Neuronal stem cell (in vitro differentiated cells): ENCODE results near the gene GRIN2B.

Experiments
- DNase-seq: peaks from one replicate; pipeline ENCODE4 v3.0.0-alpha.2; 2013; ENCODE audit warnings: low spot score
- H2AFZ ChIP-seq: one replicate; pipeline ENCODE4 v1.6.1; 2013; ENCODE audit warnings: mild to moderate bottlenecking, low read length, inconsistent platforms
- H2AK5ac ChIP-seq: 2 replicates; pipeline ENCODE4 v1.6.1; 2013; ENCODE audit warnings: low read depth, mild to moderate bottlenecking, inconsistent platforms, low read length, moderate library complexity, mixed read lengths
- H2BK120ac ChIP-seq: 2 replicates; pipeline ENCODE4 v1.6.1; 2013; ENCODE audit warnings: low read depth, mild to moderate bottlenecking, inconsistent platforms, low read length, moderate library complexity, mixed read lengths
- H2BK12ac ChIP-seq: one replicate; pipeline ENCODE4 v1.6.1; 2013; ENCODE audit warnings: low read length, inconsistent platforms
- H2BK15ac ChIP-seq: 2 replicates; pipeline ENCODE4 v1.6.1; 2013; ENCODE audit warnings: mild to moderate bottlenecking, low read length, inconsistent platforms, mixed read lengths
- H2BK5ac ChIP-seq: one replicate; pipeline ENCODE4 v1.6.1; 2013; ENCODE audit warnings: inconsistent platforms, mild to moderate bottlenecking, low read length, moderate library complexity
- H3K14ac ChIP-seq: one replicate; pipeline ENCODE4 v1.6.1; 2013; ENCODE audit warnings: low read length, inconsistent platforms
- H3K18ac ChIP-seq: 2 replicates; pipeline ENCODE4 v1.6.1; 2013; ENCODE audit warnings: low read length, inconsistent platforms
- H3K23ac ChIP-seq: 2 replicates; pipeline ENCODE4 v1.6.1; 2013; ENCODE audit warnings: low read depth, mild to moderate bottlenecking, mixed read lengths, low read length, inconsistent platforms; ENCODE audit not compliant: poor library complexity
- H3K27ac ChIP-seq: replicated peaks from 3 replicates; pipeline ENCODE4 v1.5.1; 2013; ENCODE audit warnings: low read length, inconsistent platforms
- H3K27me3 ChIP-seq, 3 experiments: 2 replicates each; pipeline ENCODE4 v1.6.1; 2013; ENCODE audit warnings: low read length in 3 of 3, mild to moderate bottlenecking in 2 of 3, inconsistent platforms in 1 of 3, low read depth in 1 of 3, mixed read lengths in 1 of 3, moderate library complexity in 1 of 3; ENCODE audit not compliant: control insufficient read depth in 3 of 3, insufficient read depth in 3 of 3
- H3K36me3 ChIP-seq, 2 donors: replicated peaks in 1 of 2; 2 replicates each; pipeline ENCODE4 v1.6.1; 2013; ENCODE audit warnings: low read length in 2 of 2; ENCODE audit not compliant: control insufficient read depth in 2 of 2, insufficient read depth in 2 of 2
- H3K4ac ChIP-seq: 2 replicates; pipeline ENCODE4 v1.6.1; 2013; ENCODE audit warnings: inconsistent platforms, mild to moderate bottlenecking, low read length, moderate library complexity
- H3K4me1 ChIP-seq, 2 donors: 1 replicate in 1 of 2; 2 replicates in 1 of 2; pipeline ENCODE4 v1.6.1; 2013; ENCODE audit warnings: low read length in 2 of 2, low read depth in 1 of 2; ENCODE audit not compliant: control insufficient read depth in 2 of 2, insufficient read depth in 1 of 2
- H3K4me2 ChIP-seq: one replicate; pipeline ENCODE4 v1.6.1; 2013; ENCODE audit warnings: mild to moderate bottlenecking, low read length, inconsistent platforms; ENCODE audit not compliant: insufficient read depth, poor library complexity, severe bottlenecking
- H3K4me3 ChIP-seq, 2 donors: 2 replicates each; pipeline ENCODE4 v1.5.1; 2013; ENCODE audit warnings: low read length in 2 of 2, mild to moderate bottlenecking in 2 of 2, inconsistent platforms in 1 of 2, moderate library complexity in 1 of 2
- H3K79me1 ChIP-seq: one replicate; pipeline ENCODE4 v1.6.1; 2013; ENCODE audit warnings: low read depth, mild to moderate bottlenecking, inconsistent platforms, low read length, moderate library complexity
- H3K9ac ChIP-seq: one replicate; pipeline ENCODE4 v1.6.1; 2013; ENCODE audit warnings: mild to moderate bottlenecking, low read depth, low read length, inconsistent platforms; ENCODE audit not compliant: poor library complexity
- H3K9me3 ChIP-seq, 2 donors: replicated peaks in 1 of 2; 2 replicates each; pipeline versions ENCODE3 to v1.6.1; 2013; ENCODE audit warnings: low read length in 2 of 2, mild to moderate bottlenecking in 2 of 2, inconsistent platforms in 1 of 2, low read depth in 1 of 2, mixed read lengths in 1 of 2, moderate library complexity in 1 of 2; ENCODE audit not compliant: control insufficient read depth in 2 of 2, insufficient read depth in 1 of 2
- H4K8ac ChIP-seq: one replicate; pipeline ENCODE4 v1.6.1; 2013; ENCODE audit warnings: low read depth, mild to moderate bottlenecking, inconsistent platforms, low read length, moderate library complexity
- H4K91ac ChIP-seq: one replicate; pipeline ENCODE4 v1.6.1; 2013; ENCODE audit warnings: low read length, low read depth, mild to moderate bottlenecking, inconsistent platforms; ENCODE audit not compliant: poor library complexity
- WGBS, 2 donors: extraction: QIAGEN DNeasy Blood & Tissue Kit; methylation state at CpG; one replicate each; pipeline ENCODE4 v1.1.7; 2013; ENCODE audit warnings: missing lambda C conversion rate in 2 of 2, mixed read lengths in 1 of 2; ENCODE audit not compliant: insufficient read length in 2 of 2, insufficient replicate concordance in 1 of 2; ENCODE audit errors: extremely low coverage in 2 of 2; 5-methylcytosine and 5-hydroxymethylcytosine counted together

GRIN2B gene

DNA sequence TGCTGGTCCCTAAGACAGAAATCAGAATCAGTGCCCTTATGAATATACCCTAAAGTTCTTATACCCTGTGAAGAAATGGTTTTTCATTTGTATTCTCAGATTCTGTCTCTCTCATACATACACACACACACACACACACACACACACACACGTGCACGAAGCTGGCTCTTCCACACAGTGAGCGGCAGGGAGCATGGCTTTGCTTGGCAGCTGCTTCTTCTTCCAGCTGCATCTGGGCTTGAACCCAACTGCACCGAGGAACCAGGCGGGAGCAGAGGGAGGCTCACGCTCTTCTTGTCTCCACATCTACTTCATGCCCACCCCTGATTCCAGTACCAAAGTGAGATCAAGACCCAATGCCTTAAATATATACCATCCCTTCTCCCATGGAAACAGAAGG, 19.4 kb downstream of the GRIN2B start:
- Histone ChIP-seq H3K79me1 (no peaks in the 10 kb centered on the region), H3K18ac (no peak overlapping the region), H4K8ac (no peak overlapping the region), H2BK15ac (no peak overlapping the region), H3K9me3 (no peaks in the 10 kb centered on the region), H3K27ac (no peak overlapping the region), H3K4ac (no peak overlapping the region), H3K14ac (no peak overlapping the region), H2BK5ac (no peak overlapping the region), H2AFZ (no peak overlapping the region), H2BK12ac (no peak overlapping the region), H3K9ac (no peak overlapping the region), H3K36me3 (peaks cover 0 to 20% of the 10 kb centered on the region in 2 donors), H3K4me3 (no peak overlapping the region), H3K4me2 (no peak overlapping the region), H3K4me1 (peaks cover 12 to 14% of the 10 kb centered on the region in 2 donors), H4K91ac (no peak overlapping the region), H3K23ac (no peak overlapping the region), H2AK5ac (no peak overlapping the region), H2BK120ac (no peak overlapping the region), H3K27me3 (no peaks in the 10 kb centered on the region)
- WGBS, 2 donors, result no CpG with 5 or more reads among the region's 6 CpGs
- no peak for DNase-seq

GRCh38 chr12:13959131-13959723, 22.2 kb downstream of the GRIN2B start:
- Histone ChIP-seq H3K9me3 (peaks cover 0 to 2% of the 10 kb centered on the region in 2 donors), H2AK5ac (no peak overlapping the region), H4K91ac (no peak overlapping the region), H2BK120ac (no peak overlapping the region), H3K4me3 (no peak overlapping the region), H3K4me1 (peaks cover 8 to 14% of the 10 kb centered on the region in 2 donors), H3K14ac (no peak overlapping the region), H2BK15ac (no peak overlapping the region), H4K8ac (no peak overlapping the region), H3K4me2 (no peak overlapping the region), H3K9ac (no peak overlapping the region), H3K27ac (no peak overlapping the region), H2BK5ac (no peak overlapping the region), H3K23ac (no peak overlapping the region), H3K27me3 (no peaks in the 10 kb centered on the region), H3K36me3 (peaks cover 0 to 17% of the 10 kb centered on the region in 2 donors), H3K79me1 (no peaks in the 10 kb centered on the region), H3K18ac (no peak overlapping the region), H2AFZ (no peak overlapping the region), H3K4ac (no peak overlapping the region), H2BK12ac (no peak overlapping the region)
- WGBS, 2 donors, result no CpG with 5 or more reads among the region's 9 CpGs
- no peak for DNase-seq

DNA sequence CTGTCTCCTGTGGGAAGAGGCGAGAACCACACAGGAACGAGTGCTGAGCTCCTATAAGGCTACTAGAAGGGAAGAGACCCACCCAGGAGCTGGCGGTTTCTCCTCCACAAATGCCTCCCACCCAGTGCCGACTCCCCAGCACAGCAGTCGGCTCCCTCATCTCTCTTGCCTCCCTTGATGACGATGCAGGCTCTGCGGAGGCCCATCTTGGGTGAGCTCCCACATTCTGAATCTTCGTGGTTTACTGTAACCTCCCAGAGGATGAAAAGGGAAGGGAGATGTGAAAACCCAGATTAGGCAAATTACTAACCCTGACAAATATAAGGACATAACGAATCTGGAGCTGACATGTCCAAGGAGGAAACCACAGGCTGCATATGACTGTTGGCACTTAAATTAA, 23.8 kb downstream of the GRIN2B start:
- no peak overlapping the region for H3K18ac ChIP-seq

DNA sequence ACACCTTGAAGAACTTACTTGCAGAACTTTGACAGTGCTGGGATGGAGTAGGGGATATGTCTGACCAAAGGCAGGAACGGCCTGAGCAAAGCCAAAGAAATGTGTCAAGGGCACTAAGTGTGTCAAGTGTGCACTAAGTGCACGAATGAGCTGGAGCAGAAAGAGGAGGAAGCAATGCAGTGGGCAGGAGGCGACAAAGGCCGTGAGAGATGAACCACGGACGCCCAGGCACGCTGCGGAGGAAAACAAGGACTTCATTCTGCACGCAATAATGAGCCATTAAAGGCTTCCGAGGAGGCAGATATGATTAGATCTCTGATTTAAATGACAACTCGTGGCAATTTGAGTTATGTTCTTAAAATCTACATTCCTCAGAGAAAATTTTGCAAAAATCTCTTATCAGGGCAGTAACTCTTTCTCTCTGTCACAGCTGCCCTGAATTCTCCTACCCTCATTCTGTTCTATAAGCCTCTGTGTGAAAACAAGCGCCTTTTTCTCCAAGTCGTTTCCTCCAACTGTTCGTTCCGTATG, 25.3 kb downstream of the GRIN2B start:
- Histone ChIP-seq H3K18ac (peak overlapping the region; percentile 42), H3K14ac (no peak overlapping the region), H2BK5ac (no peak overlapping the region), H3K9ac (no peak overlapping the region), H3K4me1 (peaks cover 8 to 13% of the 10 kb centered on the region in 2 donors), H3K27ac (no peak overlapping the region), H3K23ac (no peak overlapping the region), H3K79me1 (no peaks in the 10 kb centered on the region), H3K4me3 (no peak overlapping the region), H2AK5ac (no peak overlapping the region), H2BK12ac (no peak overlapping the region), H3K4ac (no peak overlapping the region), H4K91ac (no peak overlapping the region), H3K36me3 (peaks cover 0 to 20% of the 10 kb centered on the region in 2 donors), H3K4me2 (no peak overlapping the region), H3K9me3 (peaks cover 0 to 2% of the 10 kb centered on the region in 2 donors), H3K27me3 (no peaks in the 10 kb centered on the region), H2BK120ac (no peak overlapping the region), H2AFZ (no peak overlapping the region), H4K8ac (no peak overlapping the region), H2BK15ac (no peak overlapping the region)
- WGBS, 2 donors, result no CpG with 5 or more reads among the region's 15 CpGs
- DNase-seq, result no peak

More for the DNA sequence above, 23.8 kb downstream of the GRIN2B start:
- no peak overlapping the region for H2AFZ ChIP-seq
- no peaks in the 10 kb centered on the region for H3K79me1 ChIP-seq
- H3K36me3 ChIP-seq, result peaks cover 0 to 20% of the 10 kb centered on the region in 2 donors
- H3K27ac ChIP-seq, result no peak overlapping the region
- H2BK15ac ChIP-seq, result no peak overlapping the region
- no peak overlapping the region for H4K91ac ChIP-seq
- no peak overlapping the region for H3K4me2 ChIP-seq
- no peak overlapping the region for H3K4me3 ChIP-seq
- no peak overlapping the region for H3K4ac ChIP-seq
- no peak overlapping the region for H3K9ac ChIP-seq
- no peak for DNase-seq
- H3K9me3 ChIP-seq, result peaks cover 0 to 2% of the 10 kb centered on the region in 2 donors
- H2BK5ac ChIP-seq, result no peak overlapping the region
- H3K4me1 ChIP-seq, result peaks cover 8 to 14% of the 10 kb centered on the region in 2 donors
- no peak overlapping the region for H2BK12ac ChIP-seq
- H4K8ac ChIP-seq, result no peak overlapping the region
- no peak overlapping the region for H2AK5ac ChIP-seq
- no peak overlapping the region for H3K23ac ChIP-seq
- WGBS, 2 donors, result no CpG with 5 or more reads among the region's 9 CpGs
- H3K27me3 ChIP-seq, result no peaks in the 10 kb centered on the region
- H2BK120ac ChIP-seq, result no peak overlapping the region
- no peak overlapping the region for H3K14ac ChIP-seq
